ENCODE measurements around the gene MRPL53. TPM values are rescaled to one million over a fixed set of nuclear protein-coding genes. Genes with fewer than 3 reads are reported as not detected.

MRPL53 gene
- total and polyA plus RNA-seq, 2 of the 13 experiments (the other 11 are each of a cell fraction or from before 2014, with no cell fraction given): 34.3 to 51.9 TPM

- TF ChIP-seq ZNF614 (CRISPR knock-in tag; IDR thresholded peaks at IDR 0.05; ENCODE audit: borderline replicate concordance) (peak; percentile 84; the same call in 1 of the 2 replicates), PLRG1 (conservative IDR thresholded peaks at IDR 0.05) (no peak), SAFB2 (CRISPR knock-in tag; IDR thresholded peaks at IDR 0.05; ENCODE audit: borderline replicate concordance, low read depth) (peak; percentile 95; the same call in 1 of the 2 replicates), ATF5 (CRISPR knock-in tag; IDR thresholded peaks at IDR 0.05; ENCODE audit: low read depth) (no peak), ZBTB1 (CRISPR knock-in tag; IDR thresholded peaks at IDR 0.05; ENCODE audit: borderline replicate concordance) (0 out of 2 replicates have a peak, but pooled peaks have one; percentile 17), SP2 (CRISPR knock-in tag; IDR thresholded peaks at IDR 0.05) (peak; percentile 94), MYNN (CRISPR knock-in tag; IDR thresholded peaks at IDR 0.05; ENCODE audit: low read depth) (no peak), PRMT3 (CRISPR knock-in tag; IDR thresholded peaks at IDR 0.05; ENCODE audit: borderline replicate concordance, low read depth) (no peak), CENPT (CRISPR knock-in tag; IDR thresholded peaks at IDR 0.05; ENCODE audit: low read depth) (peak; percentile 55; the same call in 1 of the 2 replicates), ZSCAN30 (CRISPR knock-in tag; IDR thresholded peaks at IDR 0.05) (no peak; the same call in 1 of the 2 replicates), CREB3 (CRISPR knock-in tag; IDR thresholded peaks at IDR 0.05) (0 out of 2 replicates have a peak, but pooled peaks have one; percentile 28), ZNF615 (CRISPR knock-in tag; IDR thresholded peaks at IDR 0.05; ENCODE audit: borderline replicate concordance) (peak; percentile 55; the same call in 1 of the 2 replicates), SP4 (CRISPR knock-in tag; IDR thresholded peaks at IDR 0.05) (peak; percentile 89), HMG20A (CRISPR knock-in tag; IDR thresholded peaks at IDR 0.05; ENCODE audit: borderline replicate concordance) (no peak), ERF (CRISPR knock-in tag; IDR thresholded peaks at IDR 0.05) (no peak; the same call in 1 of the 2 replicates), JARID2 (CRISPR knock-in tag; IDR thresholded peaks at IDR 0.05; ENCODE audit: insufficient replicate concordance) (no peak), YEATS2 (CRISPR knock-in tag; IDR thresholded peaks at IDR 0.05; ENCODE audit: borderline replicate concordance) (peak; percentile 88; the same call in 1 of the 2 replicates), ZNF776 (CRISPR knock-in tag; IDR thresholded peaks at IDR 0.05) (peak; percentile 91), STAT6 (CRISPR knock-in tag; IDR thresholded peaks at IDR 0.05; ENCODE audit: borderline replicate concordance) (peak; percentile 47; the same call in 1 of the 2 replicates), ZFX (CRISPR knock-in tag; IDR thresholded peaks at IDR 0.05; ENCODE audit: low read depth) (no peak; the same call in 1 of the 2 replicates), ARID2 (CRISPR knock-in tag; IDR thresholded peaks at IDR 0.05; ENCODE audit: borderline replicate concordance) (no peak; the same call in 1 of the 2 replicates), ZFP36L1 (CRISPR knock-in tag; IDR thresholded peaks at IDR 0.05) (0 out of 2 replicates have a peak, but pooled peaks have one; percentile 18), GRHL1 (CRISPR knock-in tag; conservative IDR thresholded peaks at IDR 0.05) (no peak)
Observed at GRCh38 chr2:74507145-74507925, 34.9 kb upstream of the MRPL53 start, which contains the start of gene PCGF1 (continued).

Data from HepG2 (cell line).